ENCODE results near the gene STIM1.
"Not testable (repeated sequence)": the region's sequence is repeated elsewhere in the genome, so short reads cannot be mapped to it uniquely, and the experiment has no call there.

The STIM1 gene

GRCh38 chr11:4118107-4118506 lies 262.6 kb downstream of the STIM1 start:
- ChIA-PET CTCF (interaction anchor here (1.4 to 1.6 kb wide), 2 partner anchors 11 to 13 kb away, joined by 3 to 4 read pairs; no protein-coding TSS in a partner anchor), POLR2A (no interaction called here)
- TF ChIP-seq CTCF (IDR thresholded peaks at IDR 0.05; ENCODE audit: control extremely low read depth, extremely low read depth, low read depth, missing control alignments) = no peak
- DNase-seq (ENCODE audit: extremely low spot score) = no peak

- no peak for TF ChIP-seq CTCF (IDR thresholded peaks at IDR 0.05; ENCODE audit: control extremely low read depth, extremely low read depth, low read depth, missing control alignments)
- no peak for DNase-seq (ENCODE audit: extremely low spot score)
- POLR2A ChIA-PET = no interaction called here
- CTCF ChIA-PET = interaction anchor here (2.8 kb wide), 1 partner anchor 10 kb away, joined by 17 read pairs; no protein-coding TSS in a partner anchor
These were observed 267.8 kb downstream of the STIM1 start for GRCh38 chr11:4123218-4123617.

GRCh38 chr11:4125141-4125540 lies 269.7 kb downstream of the STIM1 start:
- POLR2A ChIA-PET = no interaction called here
- TF ChIP-seq CTCF (IDR thresholded peaks at IDR 0.05; ENCODE audit: control extremely low read depth, extremely low read depth, low read depth, missing control alignments) = no peak
- CTCF ChIA-PET = interaction anchor here (1.2 kb wide), 1 partner anchor 498 kb away, joined by 3 read pairs; no protein-coding TSS in a partner anchor
- no peak for DNase-seq (ENCODE audit: extremely low spot score)

- TF ChIP-seq CTCF (IDR thresholded peaks at IDR 0.05; ENCODE audit: control extremely low read depth, extremely low read depth, low read depth, missing control alignments) = no peak
- no peak for DNase-seq (ENCODE audit: extremely low spot score)
- ChIA-PET POLR2A (no interaction called here), CTCF (no interaction called here)
These were observed 271.9 kb downstream of the STIM1 start for GRCh38 chr11:4127357-4127756.

- POLR2A ChIA-PET; DNase-seq (ENCODE audit: extremely low spot score); CTCF ChIA-PET: not testable (repeated sequence)
These were observed 274.8 kb downstream of the STIM1 start for GRCh38 chr11:4130219-4130618.

- CTCF ChIA-PET = interaction anchor here (0.9 to 4.3 kb wide), 4 partner anchors 12 to 63 kb away, joined by 3 to 17 read pairs (median 4); no protein-coding TSS in a partner anchor
- no peak for DNase-seq (ENCODE audit: extremely low spot score)
- POLR2A ChIA-PET = no interaction called here
- TF ChIP-seq CTCF (IDR thresholded peaks at IDR 0.05; ENCODE audit: control extremely low read depth, extremely low read depth, low read depth, missing control alignments) = no peak
These were observed 279.3 kb downstream of the STIM1 start for GRCh38 chr11:4134806-4135205.

GRCh38 chr11:4138497-4138896 lies 283.0 kb downstream of the STIM1 start:
- CTCF ChIA-PET = no interaction called here
- POLR2A ChIA-PET = no interaction called here
- no peak for TF ChIP-seq CTCF (IDR thresholded peaks at IDR 0.05; ENCODE audit: control extremely low read depth, extremely low read depth, low read depth, missing control alignments)
- no peak for DNase-seq (ENCODE audit: extremely low spot score)

Data from GM10248 (cell line).